ENCODE results near the gene TMEM145.
A peak's percentile ranks its signal among the peaks of the same experiment; 100 is the strongest.

Gene TMEM145

GRCh38 chr19:42351079-42351735 is 38.1 kb downstream of the TMEM145 start:
- TF ChIP-seq CTCF (IDR thresholded peaks at IDR 0.05; ENCODE audit: borderline replicate concordance, control extremely low read depth, extremely low read depth, insufficient read depth, missing control alignments) = no peak
- no peak for DNase-seq (ENCODE audit: low spot score)
- in situ Hi-C loops (cut with MboI; ENCODE audit: low sequenced_read_pairs, unreplicated experiment) = no loop called here

- DNase-seq (ENCODE audit: low spot score) = peak; percentile 73
- no peak for TF ChIP-seq CTCF (IDR thresholded peaks at IDR 0.05; ENCODE audit: borderline replicate concordance, control extremely low read depth, extremely low read depth, insufficient read depth, missing control alignments)
- in situ Hi-C loops (cut with MboI; ENCODE audit: low sequenced_read_pairs, unreplicated experiment) = no loop called here
Measured at GRCh38 chr19:42352301-42353259, 39.5 kb downstream of the TMEM145 start.

GRCh38 chr19:42353341-42354015 is 40.4 kb downstream of the TMEM145 start:
- no peak for DNase-seq (ENCODE audit: low spot score)
- TF ChIP-seq CTCF (IDR thresholded peaks at IDR 0.05; ENCODE audit: borderline replicate concordance, control extremely low read depth, extremely low read depth, insufficient read depth, missing control alignments) = no peak
- in situ Hi-C loops (cut with MboI; ENCODE audit: low sequenced_read_pairs, unreplicated experiment) = no loop called here

GRCh38 chr19:42355896-42356295 is 42.8 kb downstream of the TMEM145 start:
- in situ Hi-C loops (cut with MboI; ENCODE audit: low sequenced_read_pairs, unreplicated experiment) = no loop called here
- no peak for DNase-seq (ENCODE audit: low spot score)

GRCh38 chr19:42356686-42357085 is 43.6 kb downstream of the TMEM145 start:
- in situ Hi-C loops (cut with MboI; ENCODE audit: low sequenced_read_pairs, unreplicated experiment) = no loop called here
- no peak for DNase-seq (ENCODE audit: low spot score)
- no peak for TF ChIP-seq CTCF (IDR thresholded peaks at IDR 0.05; ENCODE audit: borderline replicate concordance, control extremely low read depth, extremely low read depth, insufficient read depth, missing control alignments)

More at GRCh38 chr19:42355896-42356295, 42.8 kb downstream of the TMEM145 start:
- TF ChIP-seq CTCF (IDR thresholded peaks at IDR 0.05; ENCODE audit: borderline replicate concordance, control extremely low read depth, extremely low read depth, insufficient read depth, missing control alignments) = no peak

GRCh38 chr19:42357290-42357689 is 44.2 kb downstream of the TMEM145 start:
- in situ Hi-C loops (cut with MboI; ENCODE audit: low sequenced_read_pairs, unreplicated experiment) = no loop called here
- DNase-seq (ENCODE audit: low spot score) = no peak
- no peak for TF ChIP-seq CTCF (IDR thresholded peaks at IDR 0.05; ENCODE audit: borderline replicate concordance, control extremely low read depth, extremely low read depth, insufficient read depth, missing control alignments)
